ENCODE measurements around the gene SEMA3C.

SEMA3C gene

GRCh38 chr7:80818181-80818580 lies 100.7 kb downstream of the SEMA3C start:
- DNase-seq: no peak

GRCh38 chr7:80816806-80817205 lies 102.0 kb downstream of the SEMA3C start:
- no peak for DNase-seq

GRCh38 chr7:80815733-80816132 lies 103.1 kb downstream of the SEMA3C start:
- no peak for DNase-seq

GRCh38 chr7:80809545-80809944 lies 109.3 kb downstream of the SEMA3C start:
- no peak for DNase-seq

- no peak for DNase-seq
These were observed 111.5 kb downstream of the SEMA3C start for GRCh38 chr7:80807166-80807900.

- DNase-seq: no peak
These were observed 112.2 kb downstream of the SEMA3C start for GRCh38 chr7:80806663-80807062.

- no peak for DNase-seq
These were observed 114.3 kb downstream of the SEMA3C start for GRCh38 chr7:80804589-80804988.

- no peak for DNase-seq
These were observed 116.3 kb downstream of the SEMA3C start for GRCh38 chr7:80802527-80802926.

- DNase-seq: no peak
These were observed 123.9 kb downstream of the SEMA3C start for GRCh38 chr7:80794631-80795573.

- DNase-seq: no peak
These were observed 127.3 kb downstream of the SEMA3C start for GRCh38 chr7:80791509-80791929.

GRCh38 chr7:80790877-80791276 lies 128.0 kb downstream of the SEMA3C start:
- no peak for DNase-seq

GRCh38 chr7:80787721-80788120 lies 131.1 kb downstream of the SEMA3C start:
- DNase-seq: no peak

GRCh38 chr7:80785961-80786536 lies 132.8 kb downstream of the SEMA3C start:
- no peak for DNase-seq

GRCh38 chr7:80785276-80785675 lies 133.6 kb downstream of the SEMA3C start:
- DNase-seq: no peak

GRCh38 chr7:80783678-80784327 lies 135.0 kb downstream of the SEMA3C start:
- no peak for DNase-seq

GRCh38 chr7:80783186-80783677 lies 135.6 kb downstream of the SEMA3C start:
- DNase-seq: no peak

- no peak for DNase-seq
These were observed 137.3 kb downstream of the SEMA3C start for GRCh38 chr7:80781561-80781979.

- no peak for DNase-seq
These were observed 137.7 kb downstream of the SEMA3C start for GRCh38 chr7:80781146-80781545.

GRCh38 chr7:80779456-80779855 lies 139.4 kb downstream of the SEMA3C start:
- no peak for DNase-seq

- no peak for DNase-seq
These were observed 143.0 kb downstream of the SEMA3C start for GRCh38 chr7:80775897-80776296.

- no peak for DNase-seq
These were observed 143.4 kb downstream of the SEMA3C start for GRCh38 chr7:80775482-80775881.

- no peak for DNase-seq
These were observed 144.0 kb downstream of the SEMA3C start for GRCh38 chr7:80774843-80775242.

All from activated naive CD4-positive, alpha-beta T cell treated with Interleukin-2 at 50 U/mL for 16 hours (primary cell).